NT2/D1 (cell line): Measurements from ENCODE around the gene ZCCHC14.

Source experiments
- SUZ12 ChIP-seq: IDR thresholded peaks from 2 replicates; pipeline ENCODE4 v1.6.1; 2011; ENCODE audit not compliant: insufficient read length, insufficient read depth; ENCODE audit errors: extremely low read depth
- YY1 ChIP-seq: IDR thresholded peaks from 2 replicates; pipeline ENCODE4 v1.6.1; 2011; ENCODE audit not compliant: insufficient read length, insufficient read depth

GRCh38 chr16:87376660-87377059, 116.2 kb downstream of the ZCCHC14 start:
- no peak for TF ChIP-seq YY1
- TF ChIP-seq SUZ12: no peak
